ENCODE measurements around the gene MAP3K13.

The MAP3K13 gene, protein sequence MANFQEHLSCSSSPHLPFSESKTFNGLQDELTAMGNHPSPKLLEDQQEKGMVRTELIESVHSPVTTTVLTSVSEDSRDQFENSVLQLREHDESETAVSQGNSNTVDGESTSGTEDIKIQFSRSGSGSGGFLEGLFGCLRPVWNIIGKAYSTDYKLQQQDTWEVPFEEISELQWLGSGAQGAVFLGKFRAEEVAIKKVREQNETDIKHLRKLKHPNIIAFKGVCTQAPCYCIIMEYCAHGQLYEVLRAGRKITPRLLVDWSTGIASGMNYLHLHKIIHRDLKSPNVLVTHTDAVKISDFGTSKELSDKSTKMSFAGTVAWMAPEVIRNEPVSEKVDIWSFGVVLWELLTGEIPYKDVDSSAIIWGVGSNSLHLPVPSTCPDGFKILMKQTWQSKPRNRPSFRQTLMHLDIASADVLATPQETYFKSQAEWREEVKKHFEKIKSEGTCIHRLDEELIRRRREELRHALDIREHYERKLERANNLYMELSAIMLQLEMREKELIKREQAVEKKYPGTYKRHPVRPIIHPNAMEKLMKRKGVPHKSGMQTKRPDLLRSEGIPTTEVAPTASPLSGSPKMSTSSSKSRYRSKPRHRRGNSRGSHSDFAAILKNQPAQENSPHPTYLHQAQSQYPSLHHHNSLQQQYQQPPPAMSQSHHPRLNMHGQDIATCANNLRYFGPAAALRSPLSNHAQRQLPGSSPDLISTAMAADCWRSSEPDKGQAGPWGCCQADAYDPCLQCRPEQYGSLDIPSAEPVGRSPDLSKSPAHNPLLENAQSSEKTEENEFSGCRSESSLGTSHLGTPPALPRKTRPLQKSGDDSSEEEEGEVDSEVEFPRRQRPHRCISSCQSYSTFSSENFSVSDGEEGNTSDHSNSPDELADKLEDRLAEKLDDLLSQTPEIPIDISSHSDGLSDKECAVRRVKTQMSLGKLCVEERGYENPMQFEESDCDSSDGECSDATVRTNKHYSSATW

DNA sequence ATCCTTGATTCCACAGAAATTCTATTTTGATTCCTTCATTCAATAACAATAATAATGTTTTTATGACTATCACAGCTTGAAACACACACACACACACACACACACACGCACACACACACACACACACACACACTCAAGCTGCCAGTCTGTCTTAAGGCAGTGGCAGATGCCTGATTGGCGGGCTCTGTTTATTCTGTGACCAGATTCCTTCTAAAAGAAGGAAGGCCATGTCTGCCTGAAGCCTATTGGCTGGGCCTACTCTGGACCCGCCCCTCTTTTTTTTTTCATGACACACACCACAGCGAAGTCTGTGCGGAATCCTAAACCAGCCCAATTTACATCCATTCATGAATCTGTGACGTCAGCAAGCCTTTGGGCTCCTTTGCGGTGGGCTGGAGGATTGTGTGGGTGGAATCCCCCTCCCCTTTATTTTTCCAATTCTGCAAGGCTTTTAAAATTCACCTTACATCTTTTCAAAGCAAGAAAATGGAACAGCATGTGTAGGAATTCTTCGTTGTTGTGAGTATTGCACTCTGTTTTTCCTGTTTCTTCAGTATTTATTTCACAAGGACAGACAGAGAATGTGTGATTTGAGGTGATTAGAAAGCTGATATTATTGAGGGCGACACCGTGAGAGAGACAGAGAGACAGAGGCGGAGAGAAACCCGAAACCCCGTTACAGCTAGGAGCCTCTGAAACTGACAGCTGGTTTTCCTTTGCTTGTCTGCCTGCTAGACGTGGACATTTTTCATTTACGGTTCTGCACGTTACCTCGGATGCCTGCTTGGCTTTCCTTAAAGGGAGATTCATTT lies at the start of gene MAP3K13:
Gene MAP3K13, plus strand, starts transcription at position 287 of the 812 bp plus-strand sequence. CDS start 65,446 bp downstream, outside the sequence.
- Histone ChIP-seq H4K20me1 (no peaks in the 10 kb centered on the region), H3K4me3 (peak within 1 kb of the TSS; percentile 45 to 63 (median 50)), H3K4me1 (peaks cover 0 to 9% (median 2%) of the 10 kb centered on the region in 10 experiments; a peak in 6 of 20 replicates), H3K4me2 (peak within 1 kb of the TSS; percentile 58 to 84 (median 72)), H3K9ac (peak within 1 kb of the TSS in 7 of 11 experiments; percentile 4 to 59 (median 32); a peak in 9 of 22 replicates), H3K36me3 (no peaks in the 10 kb centered on the region), H3K27me3 (peaks cover 15 to 23% (median 16%) of the 10 kb centered on the region in 11 experiments), H3K27ac (no peak within 1 kb of the TSS), H3K9me3 (replicated peaks in 1 of 11) (no peaks in the 10 kb centered on the region)
- TF ChIP-seq Cebpa-rat (IDR thresholded peaks at IDR 0.05), result no peak

DNA sequence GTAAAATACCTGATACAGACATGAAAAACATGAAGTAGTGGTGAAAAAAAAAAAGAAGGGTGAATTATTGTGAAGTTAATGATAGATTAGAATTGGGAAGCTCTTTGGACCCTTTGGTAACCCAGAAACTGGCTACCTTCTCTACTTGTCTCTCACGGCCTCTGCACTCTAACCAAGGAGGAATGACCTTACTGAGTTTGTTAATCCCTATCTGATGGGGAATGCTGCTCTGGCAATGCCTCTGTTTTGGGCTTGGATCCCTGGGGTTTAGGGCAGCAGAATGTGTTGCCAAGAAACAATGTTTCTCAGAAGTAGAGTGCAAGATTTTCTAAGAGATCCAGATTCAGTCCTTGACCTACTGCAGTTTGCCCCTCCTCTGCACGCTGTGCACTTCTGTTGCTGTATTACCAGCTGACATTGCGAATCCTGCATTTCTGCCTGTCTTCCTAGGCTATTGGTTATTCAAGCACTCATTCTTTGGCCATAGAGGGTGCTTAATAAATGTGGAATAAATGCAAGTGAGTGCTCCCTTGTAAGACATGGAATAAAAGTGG lies 49.2 kb upstream of the MAP3K13 start:
- Histone ChIP-seq H3K4me3 (no peak overlapping the region), H3K27ac (no peak overlapping the region), H3K9me3 (replicated peaks in 1 of 11) (peaks cover 20 to 27% (median 24%) of the 10 kb centered on the region in 11 experiments), H3K4me1 (peaks cover 0 to 22% (median 2%) of the 10 kb centered on the region in 10 experiments; a peak in 8 of 20 replicates), H3K9ac (no peak overlapping the region), H3K27me3 (no peaks in the 10 kb centered on the region), H3K36me3 (no peaks in the 10 kb centered on the region), H4K20me1 (no peaks in the 10 kb centered on the region), H3K4me2 (no peak overlapping the region)
- TF ChIP-seq Cebpa-rat (IDR thresholded peaks at IDR 0.05), result no peak

DNA sequence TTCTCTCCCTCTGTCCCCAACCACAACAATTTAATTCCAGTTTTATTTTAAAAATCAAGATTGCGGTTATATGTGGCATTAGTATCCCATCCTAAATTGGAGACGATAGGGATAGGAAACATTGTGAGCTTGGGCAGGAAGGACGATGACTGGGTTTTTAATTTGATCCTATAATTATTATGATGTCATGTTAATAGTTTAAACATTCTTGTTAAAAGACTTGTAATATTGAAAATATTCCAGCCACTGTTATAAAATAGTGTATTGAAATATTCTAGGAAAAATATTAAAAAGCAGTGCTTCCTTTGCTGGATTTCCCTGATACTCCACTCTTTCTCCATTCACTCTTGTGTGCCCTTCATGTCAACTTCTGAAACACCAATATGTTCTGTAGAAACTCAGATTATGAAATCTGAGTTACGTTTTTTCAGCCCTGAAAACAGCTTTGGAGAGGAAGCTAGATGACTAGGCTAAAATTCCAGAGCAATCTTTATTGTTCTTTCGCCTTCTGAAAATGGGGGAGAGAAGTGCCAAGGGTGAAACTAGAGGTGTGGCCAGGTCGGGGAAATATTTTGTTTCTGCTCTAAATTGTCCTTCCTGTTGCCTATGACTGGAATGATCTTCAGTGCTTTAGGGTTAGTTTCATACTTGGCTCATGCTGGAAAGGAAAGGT lies 46.1 kb upstream of the MAP3K13 start:
- Histone ChIP-seq H3K9me3 (replicated peaks in 1 of 11) (peaks cover 0 to 3% (median 0%) of the 10 kb centered on the region in 11 experiments; a peak in 1 of 22 replicates), H4K20me1 (no peaks in the 10 kb centered on the region), H3K4me1 (peaks cover 0 to 22% (median 2%) of the 10 kb centered on the region in 10 experiments; a peak in 8 of 20 replicates), H3K9ac (peak overlapping the region in 3 of 11 experiments; percentile 32 to 53 (median 52); a peak in 6 of 22 replicates), H3K4me2 (peak overlapping the region in 5 of 11 experiments; percentile 33 to 77 (median 62); a peak in 10 of 22 replicates), H3K27ac (peak overlapping the region in 5 of 11 experiments; percentile 49 to 71 (median 60); a peak in 9 of 22 replicates), H3K4me3 (peak overlapping the region in 1 of 10 experiments; percentile 7; a peak in 2 of 20 replicates), H3K36me3 (no peaks in the 10 kb centered on the region), H3K27me3 (no peaks in the 10 kb centered on the region)
- no peak for TF ChIP-seq Cebpa-rat (IDR thresholded peaks at IDR 0.05)

DNA sequence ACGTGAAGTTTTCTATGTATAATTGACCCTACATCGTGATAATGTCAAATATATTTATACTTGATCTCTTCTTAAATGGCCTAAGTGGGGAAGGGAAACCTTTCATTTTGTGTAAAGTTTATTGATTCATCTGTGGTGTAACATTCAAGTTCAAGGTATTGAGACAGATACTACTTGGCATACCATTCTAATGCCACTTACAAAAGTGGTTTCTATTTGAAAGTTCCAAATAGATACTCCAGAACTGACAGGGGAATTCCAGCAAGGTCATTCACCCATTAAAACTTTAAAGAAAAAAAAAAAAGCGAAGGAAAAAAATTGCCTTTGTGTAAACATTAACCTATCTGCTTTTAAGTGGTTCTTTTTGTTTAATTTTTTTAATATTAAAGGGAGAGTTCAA lies 45.3 kb upstream of the MAP3K13 start:
- Histone ChIP-seq H3K4me3 (no peak overlapping the region; a peak in 1 of 20 replicates), H3K27me3 (no peaks in the 10 kb centered on the region), H3K36me3 (no peaks in the 10 kb centered on the region), H3K4me2 (peak overlapping the region in 4 of 11 experiments; percentile 52 to 77 (median 69); a peak in 6 of 22 replicates), H3K9me3 (replicated peaks in 1 of 11) (no peaks in the 10 kb centered on the region), H4K20me1 (no peaks in the 10 kb centered on the region), H3K9ac (no peak overlapping the region), H3K27ac (peak overlapping the region in 5 of 11 experiments; percentile 49 to 71 (median 60); a peak in 8 of 22 replicates), H3K4me1 (peaks cover 0 to 22% (median 2%) of the 10 kb centered on the region in 10 experiments; a peak in 8 of 20 replicates)
- no peak for TF ChIP-seq Cebpa-rat (IDR thresholded peaks at IDR 0.05)

DNA sequence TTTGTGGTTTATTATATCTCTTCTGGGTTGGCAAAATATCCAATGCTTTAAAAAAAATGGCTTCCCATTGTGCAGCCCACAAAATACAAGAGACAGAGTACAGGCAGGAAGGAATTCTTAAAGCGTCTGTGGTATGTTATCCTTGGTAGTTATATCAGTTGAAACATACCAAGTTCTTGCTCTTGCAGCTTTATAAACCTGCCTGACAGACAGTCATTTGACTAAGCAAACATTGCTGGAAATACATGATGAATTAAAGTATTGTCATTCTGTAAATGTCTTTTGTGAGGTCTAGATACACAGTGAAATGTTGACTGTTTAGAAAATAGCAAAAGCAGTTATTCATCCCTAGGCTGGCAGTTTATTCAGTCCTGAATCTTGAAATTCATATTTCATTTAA lies 44.8 kb upstream of the MAP3K13 start:
- H3K27me3 ChIP-seq, result no peaks in the 10 kb centered on the region
- H3K9me3 ChIP-seq (replicated peaks in 1 of 11), result no peaks in the 10 kb centered on the region
- no peak overlapping the region for H3K27ac ChIP-seq
- H3K9ac ChIP-seq, result no peak overlapping the region
- peaks cover 0 to 22% (median 2%) of the 10 kb centered on the region in 10 experiments; a peak in 8 of 20 replicates for H3K4me1 ChIP-seq
- peak overlapping the region in 1 of 11 experiments; percentile 76; a peak in 2 of 22 replicates for H3K4me2 ChIP-seq
- TF ChIP-seq Cebpa-rat (IDR thresholded peaks at IDR 0.05), result no peak
- H3K36me3 ChIP-seq, result no peaks in the 10 kb centered on the region
- no peak overlapping the region for H3K4me3 ChIP-seq
- no peaks in the 10 kb centered on the region for H4K20me1 ChIP-seq

DNA sequence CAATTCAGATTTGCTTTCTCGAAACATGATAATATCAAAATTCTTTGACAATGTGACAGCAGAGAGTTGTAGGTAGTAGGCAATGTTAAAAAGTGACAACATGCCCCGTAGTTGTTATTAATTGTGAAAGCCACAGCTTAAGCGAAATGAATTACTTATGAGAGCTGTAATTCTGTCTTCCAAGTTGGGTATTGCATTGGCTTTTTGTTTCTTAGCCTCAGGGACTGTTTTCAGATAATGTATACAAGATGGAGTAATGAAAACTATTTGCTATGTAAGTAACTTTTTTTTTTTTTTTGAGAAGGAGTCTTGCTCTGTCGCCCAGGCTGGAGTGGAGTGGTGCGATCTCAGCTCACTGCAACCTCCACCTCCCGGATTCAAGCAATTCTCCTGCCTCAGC lies 43.1 kb upstream of the MAP3K13 start:
- Histone ChIP-seq H3K27me3 (no peaks in the 10 kb centered on the region), H3K9ac (no peak overlapping the region), H3K9me3 (replicated peaks in 1 of 11) (no peaks in the 10 kb centered on the region), H3K4me1 (peaks cover 0 to 31% (median 2%) of the 10 kb centered on the region in 10 experiments; a peak in 8 of 20 replicates), H3K4me3 (no peak overlapping the region), H4K20me1 (no peaks in the 10 kb centered on the region), H3K36me3 (no peaks in the 10 kb centered on the region), H3K4me2 (no peak overlapping the region), H3K27ac (no peak overlapping the region)
- no peak for TF ChIP-seq Cebpa-rat (IDR thresholded peaks at IDR 0.05)

DNA sequence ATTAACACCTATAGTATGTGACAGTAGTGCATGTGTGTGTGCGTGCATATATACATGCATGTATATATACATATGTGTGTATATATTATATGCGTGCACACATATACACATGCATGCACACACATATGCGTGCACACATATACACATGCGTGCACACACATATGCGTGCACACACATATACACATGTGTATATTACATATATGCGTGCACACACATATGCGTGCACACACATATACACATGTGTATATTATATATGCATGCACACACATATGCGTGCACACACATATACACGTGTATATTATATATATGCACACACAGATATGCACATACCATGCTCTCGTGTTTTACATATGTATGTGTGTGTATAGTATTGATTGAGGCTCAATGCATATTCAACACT lies 42.0 kb upstream of the MAP3K13 start:
- H3K27me3 ChIP-seq, result no peaks in the 10 kb centered on the region
- no peak for TF ChIP-seq Cebpa-rat (IDR thresholded peaks at IDR 0.05)

More for the DNA sequence above, 42.0 kb upstream of the MAP3K13 start:
- Histone ChIP-seq H3K4me2 (no peak overlapping the region), H4K20me1 (no peaks in the 10 kb centered on the region), H3K27ac (no peak overlapping the region), H3K9me3 (replicated peaks in 1 of 11) (no peaks in the 10 kb centered on the region), H3K4me1 (peaks cover 0 to 37% (median 2%) of the 10 kb centered on the region in 10 experiments; a peak in 8 of 20 replicates), H3K36me3 (no peaks in the 10 kb centered on the region), H3K9ac (no peak overlapping the region), H3K4me3 (no peak overlapping the region)

Data from BLaER1 treated with 17β-estradiol and CSF1 and Interleukin-3, amounts not matched to agents 10 nM and 100 nM (cell line).